Progenitor cell of endocrine pancreas (in vitro differentiated cells): ENCODE data around the gene SANBR. TPM values are rescaled to one million over a fixed set of nuclear protein-coding genes. Genes with fewer than 3 reads are reported as not detected.
A peak's percentile ranks its signal among the peaks of the same experiment; 100 is the strongest.

Experiments used
- DNase-seq: peaks from one replicate; pipeline ENCODE4 v3.0.0; 2021; ENCODE audit warnings: low spot score; ENCODE audit not compliant: unreplicated experiment
- H3K27ac Mint-ChIP-seq: 2 replicates; pipeline ENCODE4 v1.8.0; 2021; ENCODE audit warnings: mild to moderate bottlenecking, moderate library complexity, mixed read lengths
- H3K27me3 Mint-ChIP-seq: 2 replicates; pipeline ENCODE4 v1.8.0; 2021; ENCODE audit warnings: mixed read lengths
- H3K36me3 Mint-ChIP-seq: 2 replicates; pipeline ENCODE4 v1.8.0; 2022; ENCODE audit warnings: mixed read lengths; ENCODE audit not compliant: insufficient read depth
- H3K4me1 Mint-ChIP-seq: 2 replicates; pipeline ENCODE4 v1.8.0; 2021; ENCODE audit warnings: low read depth, mixed read lengths
- H3K4me3 Mint-ChIP-seq: 2 replicates; pipeline ENCODE4 v1.8.0; 2021; ENCODE audit warnings: low read depth, mild to moderate bottlenecking, moderate library complexity, mixed read lengths
- H3K9me3 Mint-ChIP-seq: 2 replicates; pipeline ENCODE4 v1.8.0; 2021; ENCODE audit warnings: low read depth, mixed read lengths
- CTCF ChIP-seq: fragments of 200-600 bp; sonication (generic); IDR thresholded peaks from one replicate; pipeline ENCODE4 v1.5.0; 2021; ENCODE audit warnings: antibody characterized with exemption, mild to moderate bottlenecking; ENCODE audit not compliant: unreplicated experiment
- long read RNA-seq: library from polyadenylated mRNA; unstranded; transcript quantifications from one replicate; pipeline ENCODE4 v2.0.0, GENCODE V29; 2020
- total RNA-seq: library from RNA; stranded (reverse); gene quantifications from 2 replicates; pipeline ENCODE4 v1.2.1, GENCODE V29; 2021

SANBR gene
- total RNA-seq = 45.2 and 47.9 TPM in 2 replicates
- long read RNA-seq, full-length matches to known transcripts = 3 of 69 reads
- long read RNA-seq, partial matches to known transcripts = 41 of 69 reads
- long read RNA-seq, other reads (novel, unspliced or antisense) = 25 of 69 reads

- Mint-ChIP-seq H3K4me1 (peaks cover 12% of the 10 kb centered on the region), H3K27ac (peak within 1 kb of the TSS; percentile 99), H3K36me3 (peaks cover 4% of the 10 kb centered on the region), H3K27me3 (no peaks in the 10 kb centered on the region), H3K4me3 (peak within 1 kb of the TSS; percentile 98), H3K9me3 (no peaks in the 10 kb centered on the region)
- DNase-seq = peak; percentile 84
- TF ChIP-seq CTCF = no peak
These were observed at the start of gene SANBR for GRCh38 chr2:61065714-61066709. SANBR (plus strand) TSS chr2:61065871; CDS start chr2:61070351, 4,480 bp downstream.

GRCh38 chr2:61015976-61016375, 49.7 kb upstream of the SANBR start:
- TF ChIP-seq CTCF = no peak
- H3K4me3 Mint-ChIP-seq = peak overlapping the region; percentile 96
- no peaks in the 10 kb centered on the region for H3K27me3 Mint-ChIP-seq
- H3K27ac Mint-ChIP-seq = peak overlapping the region; percentile 99
- no peak for DNase-seq
- peaks cover 19% of the 10 kb centered on the region for H3K4me1 Mint-ChIP-seq
- peaks cover 3% of the 10 kb centered on the region for H3K36me3 Mint-ChIP-seq
- no peaks in the 10 kb centered on the region for H3K9me3 Mint-ChIP-seq

GRCh38 chr2:61016392-61017002, 49.2 kb upstream of the SANBR start:
- no peaks in the 10 kb centered on the region for H3K9me3 Mint-ChIP-seq
- TF ChIP-seq CTCF = no peak
- H3K27ac Mint-ChIP-seq = peak overlapping the region; percentile 99
- H3K4me1 Mint-ChIP-seq = peaks cover 19% of the 10 kb centered on the region
- DNase-seq = no peak
- H3K27me3 Mint-ChIP-seq = no peaks in the 10 kb centered on the region
- peaks cover 9% of the 10 kb centered on the region for H3K36me3 Mint-ChIP-seq
- H3K4me3 Mint-ChIP-seq = peak overlapping the region; percentile 96

- Mint-ChIP-seq H3K4me3 (peak overlapping the region; percentile 96), H3K36me3 (peaks cover 14% of the 10 kb centered on the region), H3K27me3 (no peaks in the 10 kb centered on the region), H3K4me1 (peaks cover 19% of the 10 kb centered on the region), H3K27ac (peak overlapping the region; percentile 99), H3K9me3 (peaks cover under 1% of the 10 kb centered on the region)
- TF ChIP-seq CTCF = no peak
- DNase-seq = peak; percentile 42
These were observed 48.6 kb upstream of the SANBR start for GRCh38 chr2:61017003-61017555.
